GM10266 (cell line): ENCODE measurements around the gene SH3D21.
A peak's percentile ranks its signal among the peaks of the same experiment; 100 is the strongest.

Experiments used
- DNase-seq: peaks from one replicate; pipeline ENCODE4 v3.0.0; 2012; ENCODE audit errors: extremely low spot score
- TF ChIP-seq, protein P1 (sequence below): IDR thresholded peaks from 2 replicates; pipeline ENCODE4 v1.5.1; 2012; ENCODE audit warnings: mild to moderate bottlenecking, low read depth; ENCODE audit not compliant: control insufficient read depth, insufficient read depth; ENCODE audit errors: missing control alignments

Gene SH3D21

GRCh38 chr1:36322786-36323635 lies 16.8 kb downstream of the SH3D21 start:
- peak; percentile 87 for DNase-seq
- TF ChIP-seq, protein P1, sequence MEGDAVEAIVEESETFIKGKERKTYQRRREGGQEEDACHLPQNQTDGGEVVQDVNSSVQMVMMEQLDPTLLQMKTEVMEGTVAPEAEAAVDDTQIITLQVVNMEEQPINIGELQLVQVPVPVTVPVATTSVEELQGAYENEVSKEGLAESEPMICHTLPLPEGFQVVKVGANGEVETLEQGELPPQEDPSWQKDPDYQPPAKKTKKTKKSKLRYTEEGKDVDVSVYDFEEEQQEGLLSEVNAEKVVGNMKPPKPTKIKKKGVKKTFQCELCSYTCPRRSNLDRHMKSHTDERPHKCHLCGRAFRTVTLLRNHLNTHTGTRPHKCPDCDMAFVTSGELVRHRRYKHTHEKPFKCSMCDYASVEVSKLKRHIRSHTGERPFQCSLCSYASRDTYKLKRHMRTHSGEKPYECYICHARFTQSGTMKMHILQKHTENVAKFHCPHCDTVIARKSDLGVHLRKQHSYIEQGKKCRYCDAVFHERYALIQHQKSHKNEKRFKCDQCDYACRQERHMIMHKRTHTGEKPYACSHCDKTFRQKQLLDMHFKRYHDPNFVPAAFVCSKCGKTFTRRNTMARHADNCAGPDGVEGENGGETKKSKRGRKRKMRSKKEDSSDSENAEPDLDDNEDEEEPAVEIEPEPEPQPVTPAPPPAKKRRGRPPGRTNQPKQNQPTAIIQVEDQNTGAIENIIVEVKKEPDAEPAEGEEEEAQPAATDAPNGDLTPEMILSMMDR, result no peak

DNA sequence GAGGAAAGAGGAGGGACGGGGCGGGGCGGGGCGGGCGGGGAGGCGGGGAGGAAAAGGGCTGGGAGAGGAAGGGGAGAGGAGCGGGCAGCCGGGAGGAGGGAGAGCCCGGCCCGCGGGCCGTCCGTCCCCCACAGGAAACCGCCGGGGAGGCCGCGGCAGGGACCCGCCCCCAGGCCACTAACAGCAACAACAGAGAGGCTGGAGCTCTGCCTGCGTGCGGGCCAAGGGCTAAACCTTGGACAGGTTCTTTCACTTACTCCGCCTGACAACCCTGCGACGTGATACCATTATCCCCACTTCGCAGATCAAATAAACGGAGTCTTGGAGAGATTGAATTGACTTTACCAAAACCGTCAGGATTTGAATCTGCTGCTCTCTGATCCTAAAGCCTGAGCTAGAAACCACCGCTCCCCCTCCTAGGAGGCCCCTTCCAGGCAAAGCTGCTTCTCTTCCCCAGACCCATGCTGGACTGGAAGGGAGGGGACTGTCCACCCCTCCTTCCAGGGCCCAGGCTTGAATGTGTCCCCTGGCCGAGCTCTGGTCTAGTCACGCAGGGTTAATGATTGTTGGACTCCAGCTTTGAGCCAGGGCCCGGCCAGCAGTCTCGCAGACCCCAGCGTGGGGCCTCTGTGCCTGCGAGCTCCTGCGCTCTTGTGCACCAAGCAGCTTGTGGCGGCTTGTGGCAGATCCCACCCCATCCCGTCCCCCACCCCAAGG lies 17.6 kb downstream of the SH3D21 start, which contains the start of gene EVA1B:
TSS of gene EVA1B (minus strand) at position 10 of the 717 bp plus-strand sequence. CDS start 608 bp downstream, outside the sequence.
- peak; percentile 88 for DNase-seq
- TF ChIP-seq, protein P1, result no peak

GRCh38 chr1:36324353-36324703 lies 18.2 kb downstream of the SH3D21 start:
- TF ChIP-seq, protein P1, result no peak
- DNase-seq, result no peak

DNA sequence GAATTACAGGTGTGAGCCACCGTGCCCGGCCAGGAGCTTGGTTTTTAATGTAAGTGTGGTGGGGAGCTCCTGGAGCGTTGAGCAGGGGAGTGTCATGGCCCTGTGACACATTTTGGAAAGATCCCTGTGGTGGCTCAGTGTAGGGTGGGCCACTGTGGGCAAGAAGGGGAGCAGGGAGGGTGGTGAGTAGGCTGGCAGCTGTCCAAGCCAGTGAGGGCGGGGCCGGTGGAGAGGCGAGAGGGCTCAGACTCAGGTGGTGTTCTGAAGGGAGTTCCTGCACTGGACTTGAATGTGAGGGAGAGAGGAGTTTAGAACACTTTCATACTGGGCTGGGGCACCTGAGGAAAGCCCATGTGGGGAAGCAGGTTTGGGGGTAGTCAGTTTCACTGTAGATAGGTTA lies 20.3 kb downstream of the SH3D21 start:
- TF ChIP-seq, protein P1, result no peak

DNA sequence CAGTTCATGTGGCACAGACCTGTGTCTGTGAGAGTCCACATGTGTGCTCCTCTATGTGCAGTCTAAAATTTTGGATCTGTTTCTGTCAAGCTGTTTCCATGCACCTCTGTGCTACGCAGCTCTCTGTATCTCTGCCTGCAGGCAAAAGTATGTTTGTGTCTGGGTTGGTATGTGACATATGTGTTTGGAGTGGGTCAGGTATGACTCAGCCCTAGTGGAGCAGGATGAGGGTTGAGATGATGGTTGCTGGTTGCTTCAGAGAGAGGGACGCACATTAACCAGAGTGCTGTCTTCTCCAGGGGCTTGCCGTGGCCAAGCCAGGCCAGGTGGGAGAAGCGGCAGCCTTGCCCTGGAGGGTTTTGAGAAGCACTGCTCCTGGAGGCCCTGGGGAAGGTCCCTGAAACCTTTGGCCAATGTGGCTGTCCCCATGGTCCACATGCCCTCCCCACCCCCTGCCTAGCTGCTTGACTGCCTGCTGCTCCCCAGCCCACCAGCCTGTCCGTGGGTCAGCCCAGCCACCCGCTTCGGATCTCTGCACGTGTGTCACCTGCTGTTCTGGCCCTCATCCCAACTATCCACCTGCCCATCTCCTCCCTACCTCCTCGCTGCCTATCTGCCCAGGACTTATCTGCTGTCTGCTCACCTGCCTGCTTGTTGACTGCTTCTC lies 21.4 kb downstream of the SH3D21 start:
- TF ChIP-seq, protein P1, result no peak
- DNase-seq, result no peak

More for the DNA sequence above, 20.3 kb downstream of the SH3D21 start:
- no peak for DNase-seq

DNA sequence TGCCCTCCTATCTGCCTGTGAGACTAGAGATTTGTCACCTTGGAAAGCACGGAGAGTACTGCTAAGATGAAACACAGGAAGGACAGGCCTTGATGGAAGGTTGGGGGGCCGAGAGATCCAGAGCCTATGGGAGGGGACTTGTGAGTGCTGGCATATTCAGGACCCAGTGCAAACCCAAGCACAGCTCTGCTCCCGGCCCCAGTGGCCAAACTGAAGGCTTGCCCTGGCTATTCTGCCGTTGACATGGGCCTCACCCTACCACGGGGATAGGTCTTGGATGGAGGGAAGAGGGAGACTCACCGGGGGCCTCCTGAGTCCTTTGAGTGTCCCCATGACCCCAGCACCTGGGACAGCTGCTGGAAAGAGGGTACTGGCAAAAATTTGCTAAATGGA lies 21.9 kb downstream of the SH3D21 start:
- TF ChIP-seq, protein P1, result no peak
- DNase-seq, result no peak
